Karpas-422 (cell line): Measurements from ENCODE around the gene CHRM3. TPM values are rescaled to one million over a fixed set of nuclear protein-coding genes. Genes with fewer than 3 reads are reported as not detected.

Source experiments
- DNase-seq: peaks from one replicate; pipeline ENCODE4 v3.0.0-alpha.2; 2015
- H2AFZ ChIP-seq: fragments of 200-600 bp; sonication (generic); 2 replicates; pipeline ENCODE4 v1.6.1; 2014; ENCODE audit warnings: antibody characterized with exemption, low read length, mixed read lengths
- H3K27ac ChIP-seq: fragments of 200-600 bp; sonication (generic); 2 replicates; pipeline ENCODE4 v1.5.1; 2014; ENCODE audit warnings: mild to moderate bottlenecking, low read length, moderate library complexity
- H3K27me3 ChIP-seq: fragments of 200-600 bp; sonication (generic); 2 replicates; pipeline ENCODE4 v1.6.1; 2014; ENCODE audit warnings: low read length, mixed read lengths
- H3K36me3 ChIP-seq: fragments of 200-600 bp; sonication (generic); 2 replicates; pipeline ENCODE4 v1.6.1; 2014; ENCODE audit warnings: low read length, mixed read lengths; ENCODE audit not compliant: insufficient read depth
- H3K4me1 ChIP-seq: fragments of 200-600 bp; sonication (generic); 2 replicates; pipeline ENCODE4 v1.6.1; 2014; ENCODE audit warnings: mild to moderate bottlenecking, low read length, mixed read lengths
- H3K4me2 ChIP-seq: fragments of 200-600 bp; sonication (generic); 2 replicates; pipeline ENCODE4 v1.6.1; 2014; ENCODE audit warnings: low read length, low read depth, mild to moderate bottlenecking; ENCODE audit not compliant: poor library complexity, severe bottlenecking
- H3K4me3 ChIP-seq: fragments of 200-600 bp; sonication (generic); 2 replicates; pipeline ENCODE4 v1.5.1; 2014; ENCODE audit warnings: mild to moderate bottlenecking, antibody characterized with exemption, low read length, mixed read lengths
- H3K79me2 ChIP-seq: fragments of 200-600 bp; sonication (generic); 2 replicates; pipeline ENCODE4 v1.6.1; 2014; ENCODE audit warnings: mild to moderate bottlenecking, low read length, mixed read lengths
- H3K9ac ChIP-seq: fragments of 200-600 bp; sonication (generic); 2 replicates; pipeline ENCODE4 v1.6.0; 2014; ENCODE audit warnings: low read length
- H3K9me2 ChIP-seq: fragments of 200-600 bp; sonication (generic), shearing (Covaris generic); replicated peaks from 2 replicates; pipeline ENCODE4 v1.6.0; 2014; ENCODE audit warnings: mild to moderate bottlenecking, low read length, moderate library complexity; ENCODE audit not compliant: insufficient read depth
- H3K9me3 ChIP-seq: fragments of 300-700, 200-600 bp; sonication (generic); 2 replicates; pipeline ENCODE4 v1.6.1; 2014; ENCODE audit warnings: low read length, mixed read lengths
- H4K20me1 ChIP-seq: fragments of 200-600 bp; sonication (generic); 2 replicates; pipeline ENCODE4 v1.6.1; 2014; ENCODE audit warnings: mild to moderate bottlenecking, antibody characterized with exemption, low read length, low read depth; ENCODE audit not compliant: insufficient read depth
- total RNA-seq: library from RNA; depleted of rRNA; stranded (reverse); fragments of >200 nt; shearing (Covaris generic); gene quantifications from 2 replicates; pipeline ENCODE4 v1.2.3, GENCODE V29; 2014; ENCODE audit warnings: low replicate concordance; rRNA removed

The CHRM3 gene
- total RNA-seq: 0.07 and 0.30 TPM in 2 replicates

- Histone ChIP-seq H3K9me3 (peaks cover 10% of the 10 kb centered on the region; the same call in 1 of the 2 replicates), H3K9me2 (no peaks in the 10 kb centered on the region), H3K36me3 (no peaks in the 10 kb centered on the region), H3K9ac (no peak within 1 kb of the TSS), H3K4me2 (no peak within 1 kb of the TSS), H4K20me1 (no peaks in the 10 kb centered on the region), H3K27me3 (no peaks in the 10 kb centered on the region), H3K27ac (no peak within 1 kb of the TSS), H3K4me3 (no peak within 1 kb of the TSS), H2AFZ (no peak within 1 kb of the TSS), H3K79me2 (no peaks in the 10 kb centered on the region), H3K4me1 (no peaks in the 10 kb centered on the region)
- DNase-seq: no peak
These were observed at the start of gene CHRM3 for GRCh38 chr1:239386453-239387303. Gene CHRM3, plus strand, starts transcription at chr1:239386568. Its CDS starts 520,884 bp downstream, at chr1:239907452.

- no peak for DNase-seq
- Histone ChIP-seq H3K27me3 (no peaks in the 10 kb centered on the region), H3K4me3 (no peak overlapping the region), H3K4me1 (no peaks in the 10 kb centered on the region), H3K36me3 (no peaks in the 10 kb centered on the region), H3K27ac (no peak overlapping the region), H3K9me2 (no peaks in the 10 kb centered on the region), H4K20me1 (no peaks in the 10 kb centered on the region), H3K9me3 (peaks cover 12% of the 10 kb centered on the region), H3K4me2 (no peak overlapping the region), H2AFZ (no peak overlapping the region), H3K79me2 (no peaks in the 10 kb centered on the region), H3K9ac (no peak overlapping the region)
These were observed 48.5 kb upstream of the CHRM3 start for GRCh38 chr1:239337799-239338430.

- no peak overlapping the region for H3K27ac ChIP-seq
- no peaks in the 10 kb centered on the region for H3K36me3 ChIP-seq
- no peak overlapping the region for H2AFZ ChIP-seq
- no peaks in the 10 kb centered on the region for H4K20me1 ChIP-seq
- no peak for DNase-seq
- no peaks in the 10 kb centered on the region for H3K79me2 ChIP-seq
- peaks cover 7% of the 10 kb centered on the region for H3K9me3 ChIP-seq
- H3K4me1 ChIP-seq: no peaks in the 10 kb centered on the region
- no peaks in the 10 kb centered on the region; the same call in 1 of the 2 replicates for H3K9me2 ChIP-seq
- no peak overlapping the region for H3K4me2 ChIP-seq
- H3K27me3 ChIP-seq: no peaks in the 10 kb centered on the region
- no peak overlapping the region for H3K9ac ChIP-seq
- H3K4me3 ChIP-seq: no peak overlapping the region
These were observed 38.6 kb upstream of the CHRM3 start for GRCh38 chr1:239347776-239348175.

- H3K4me2 ChIP-seq: no peak overlapping the region
These were observed 37.6 kb upstream of the CHRM3 start for GRCh38 chr1:239348635-239349353.

GRCh38 chr1:239349699-239350098 lies 36.7 kb upstream of the CHRM3 start:
- H3K4me2 ChIP-seq: no peak overlapping the region
- H3K27ac ChIP-seq: no peak overlapping the region
- DNase-seq: no peak
- peaks cover 3% of the 10 kb centered on the region for H3K9me3 ChIP-seq
- no peaks in the 10 kb centered on the region for H3K79me2 ChIP-seq
- H3K4me1 ChIP-seq: no peaks in the 10 kb centered on the region
- H3K9ac ChIP-seq: no peak overlapping the region
- H2AFZ ChIP-seq: no peak overlapping the region
- H3K36me3 ChIP-seq: no peaks in the 10 kb centered on the region
- no peaks in the 10 kb centered on the region for H4K20me1 ChIP-seq
- H3K4me3 ChIP-seq: no peak overlapping the region
- H3K27me3 ChIP-seq: no peaks in the 10 kb centered on the region
- no peaks in the 10 kb centered on the region; the same call in 1 of the 2 replicates for H3K9me2 ChIP-seq

More at GRCh38 chr1:239348635-239349353, 37.6 kb upstream of the CHRM3 start:
- no peaks in the 10 kb centered on the region for H3K36me3 ChIP-seq
- no peaks in the 10 kb centered on the region; the same call in 1 of the 2 replicates for H3K9me2 ChIP-seq
- no peak for DNase-seq
- H3K4me1 ChIP-seq: no peaks in the 10 kb centered on the region
- peaks cover 3% of the 10 kb centered on the region for H3K9me3 ChIP-seq
- no peaks in the 10 kb centered on the region for H4K20me1 ChIP-seq
- H2AFZ ChIP-seq: no peak overlapping the region
- H3K79me2 ChIP-seq: no peaks in the 10 kb centered on the region
- H3K27me3 ChIP-seq: no peaks in the 10 kb centered on the region
- no peak overlapping the region for H3K4me3 ChIP-seq
- no peak overlapping the region for H3K9ac ChIP-seq
- no peak overlapping the region for H3K27ac ChIP-seq

- peaks cover 3% of the 10 kb centered on the region; the same call in 1 of the 2 replicates for H3K9me2 ChIP-seq
- no peaks in the 10 kb centered on the region for H3K27me3 ChIP-seq
- no peaks in the 10 kb centered on the region for H3K79me2 ChIP-seq
- no peak overlapping the region for H3K27ac ChIP-seq
- H3K9ac ChIP-seq: no peak overlapping the region
- H3K4me2 ChIP-seq: no peak overlapping the region
- peaks cover 3% of the 10 kb centered on the region for H3K9me3 ChIP-seq
- H3K36me3 ChIP-seq: no peaks in the 10 kb centered on the region
- H4K20me1 ChIP-seq: no peaks in the 10 kb centered on the region
- no peak overlapping the region for H2AFZ ChIP-seq
- no peak for DNase-seq
- H3K4me1 ChIP-seq: no peaks in the 10 kb centered on the region
- H3K4me3 ChIP-seq: no peak overlapping the region
These were observed 32.8 kb upstream of the CHRM3 start for GRCh38 chr1:239353536-239353935.

GRCh38 chr1:239354231-239354630 lies 32.1 kb upstream of the CHRM3 start:
- Histone ChIP-seq H3K4me2 (no peak overlapping the region), H3K9me2 (peaks cover 3% of the 10 kb centered on the region; the same call in 1 of the 2 replicates), H3K27ac (no peak overlapping the region), H3K9ac (no peak overlapping the region), H3K79me2 (no peaks in the 10 kb centered on the region), H3K4me1 (no peaks in the 10 kb centered on the region), H2AFZ (no peak overlapping the region), H3K9me3 (no peaks in the 10 kb centered on the region; the same call in 1 of the 2 replicates), H3K4me3 (no peak overlapping the region), H3K27me3 (no peaks in the 10 kb centered on the region), H3K36me3 (no peaks in the 10 kb centered on the region), H4K20me1 (no peaks in the 10 kb centered on the region)
- no peak for DNase-seq

GRCh38 chr1:239357867-239358266 lies 28.5 kb upstream of the CHRM3 start:
- no peak overlapping the region for H2AFZ ChIP-seq
- no peak overlapping the region for H3K4me2 ChIP-seq
- H3K27me3 ChIP-seq: no peaks in the 10 kb centered on the region
- peaks cover 3% of the 10 kb centered on the region; the same call in 1 of the 2 replicates for H3K9me2 ChIP-seq
- H3K9me3 ChIP-seq: peaks cover 3% of the 10 kb centered on the region; the same call in 1 of the 2 replicates
- no peak overlapping the region for H3K4me3 ChIP-seq
- no peak overlapping the region for H3K9ac ChIP-seq
- no peaks in the 10 kb centered on the region for H3K36me3 ChIP-seq
- H4K20me1 ChIP-seq: no peaks in the 10 kb centered on the region
- no peaks in the 10 kb centered on the region for H3K4me1 ChIP-seq
- no peak for DNase-seq
- H3K79me2 ChIP-seq: no peaks in the 10 kb centered on the region
- H3K27ac ChIP-seq: no peak overlapping the region
